ENCODE data around the gene MTCL1. TPM values are rescaled to one million over a fixed set of nuclear protein-coding genes. Genes with fewer than 3 reads are reported as not detected.
"Not testable (repeated sequence)": the region's sequence is repeated elsewhere in the genome, so short reads cannot be mapped to it uniquely, and the experiment has no call there.

Gene MTCL1
- total RNA-seq, 1 experiment from 2014 or later: 3.8 TPM

DNA sequence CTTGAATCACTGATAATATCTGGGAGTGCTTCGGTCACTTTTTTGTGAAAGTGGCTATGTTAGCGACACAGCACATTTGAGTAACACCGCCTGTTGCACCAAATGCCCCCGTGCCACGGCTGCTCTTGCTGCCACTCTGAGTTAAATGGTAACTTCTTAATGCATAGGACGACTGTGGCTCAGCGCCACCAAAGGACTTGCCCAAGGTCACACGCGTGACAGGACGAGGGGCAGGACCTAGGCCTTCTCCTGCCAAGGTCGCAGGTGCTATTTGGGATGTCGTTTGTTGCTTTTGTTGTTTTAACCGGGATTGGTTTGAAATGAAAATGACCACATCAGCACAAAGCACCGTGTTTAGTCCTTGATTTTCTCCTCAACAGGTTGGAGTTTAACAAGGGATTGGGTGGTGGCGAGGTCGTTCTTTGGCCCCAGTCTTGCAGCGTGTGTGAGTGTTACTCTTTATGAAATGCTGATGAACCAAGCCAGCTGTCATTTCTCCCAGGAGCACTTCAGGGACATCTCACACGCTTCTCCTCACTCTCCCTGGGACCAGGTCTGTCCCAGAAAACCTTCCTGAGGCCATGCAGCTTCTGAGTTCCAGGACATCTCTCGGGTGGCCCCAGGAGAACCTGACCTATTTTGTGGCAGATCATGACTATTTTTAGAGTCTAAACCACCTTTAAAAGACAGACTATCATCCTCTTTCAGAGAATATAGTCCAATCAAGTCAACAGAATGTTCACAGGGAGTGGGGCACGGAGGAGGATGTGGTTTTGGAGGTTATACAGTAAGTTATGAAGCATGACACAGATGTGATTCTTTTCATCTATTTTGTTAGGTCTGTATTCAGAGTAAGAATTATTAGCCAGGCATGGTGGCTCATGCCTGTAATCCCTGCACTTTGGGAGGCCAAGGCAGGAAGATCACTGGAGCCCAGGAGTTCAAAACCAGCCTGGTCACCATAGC is 49.9 kb downstream of the MTCL1 start:
- in situ Hi-C loops (cut with HindIII; ENCODE audit: low pct_unique_long_range_greater_than_20kb, low sequenced_read_pairs): no loop called here
- DNase-seq (ENCODE audit: low read depth, low spot score): no peak

DNA sequence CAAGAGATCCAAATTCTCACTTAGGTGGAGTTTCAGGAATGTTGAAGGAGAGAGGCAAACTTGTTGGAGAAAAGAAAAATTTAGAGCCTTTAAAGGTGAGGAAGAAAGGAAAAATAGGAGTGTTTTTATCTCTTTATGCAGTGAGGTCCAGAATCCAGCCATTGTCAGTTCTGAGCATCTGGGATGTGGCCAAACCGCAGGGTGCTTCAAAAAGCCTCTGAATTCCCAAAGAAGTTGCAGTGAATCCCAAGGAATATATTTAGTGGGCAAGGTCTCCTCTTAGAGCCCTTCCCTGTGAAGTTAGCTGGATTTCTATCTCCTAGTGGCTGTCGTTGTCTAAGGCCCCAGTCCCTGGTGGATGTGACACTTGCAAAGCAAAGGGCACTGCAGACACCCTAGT is 51.2 kb downstream of the MTCL1 start:
- in situ Hi-C loops (cut with HindIII; ENCODE audit: low pct_unique_long_range_greater_than_20kb, low sequenced_read_pairs): no loop called here
- DNase-seq (ENCODE audit: low read depth, low spot score): no peak

DNA sequence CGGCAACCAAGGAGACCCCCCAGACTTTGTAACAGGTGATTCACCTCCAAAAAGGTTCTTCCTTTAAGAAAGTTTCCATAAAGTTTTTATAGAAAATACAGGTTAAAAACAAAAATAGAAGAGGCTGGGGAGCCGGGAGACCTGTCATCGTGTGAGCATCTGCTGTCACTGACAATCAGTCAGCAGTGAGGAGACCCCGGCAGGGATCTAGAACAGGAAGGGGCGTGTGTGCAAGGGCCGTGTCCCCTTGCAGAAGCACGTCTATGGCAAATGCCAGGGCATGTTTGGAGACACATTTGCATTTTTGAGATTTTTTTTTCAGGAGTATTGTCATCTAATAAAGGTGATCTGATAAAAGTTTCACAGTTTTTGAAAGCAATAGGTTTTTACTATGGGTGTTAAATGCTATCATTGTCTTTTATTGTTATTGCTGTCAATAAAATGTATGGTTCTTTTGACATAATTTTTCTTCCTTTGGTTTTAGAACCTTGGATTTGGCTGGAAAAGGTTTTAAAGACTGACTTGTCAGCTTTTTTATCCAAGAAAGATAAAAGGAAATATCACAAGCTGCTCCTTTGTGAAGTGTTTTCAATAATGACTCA is 52.1 kb downstream of the MTCL1 start:
- in situ Hi-C loops (cut with HindIII; ENCODE audit: low pct_unique_long_range_greater_than_20kb, low sequenced_read_pairs): no loop called here

DNA sequence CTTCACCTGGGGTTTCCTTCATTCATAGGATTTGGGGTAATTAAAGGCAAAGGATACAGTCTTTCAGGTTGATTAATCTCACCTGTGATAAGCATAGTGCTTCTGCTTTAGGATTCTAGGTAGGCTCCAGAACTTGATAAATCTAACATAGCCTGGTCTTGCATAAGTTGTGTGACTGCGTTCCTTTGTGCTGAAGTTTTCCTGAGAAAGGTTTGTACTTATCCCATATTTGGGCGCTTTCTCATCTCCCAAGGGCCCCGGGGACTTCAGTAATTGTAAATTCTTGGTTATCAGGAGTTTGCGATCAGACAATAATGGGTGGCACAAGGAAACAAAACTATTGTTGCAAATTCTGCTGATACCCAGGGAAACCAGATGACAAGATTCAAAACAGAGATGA is 53.1 kb downstream of the MTCL1 start:
- DNase-seq (ENCODE audit: low read depth, low spot score): no peak
- in situ Hi-C loops (cut with HindIII; ENCODE audit: low pct_unique_long_range_greater_than_20kb, low sequenced_read_pairs): no loop called here

More for the DNA sequence above, 52.1 kb downstream of the MTCL1 start:
- DNase-seq (ENCODE audit: low read depth, low spot score): no peak

DNA sequence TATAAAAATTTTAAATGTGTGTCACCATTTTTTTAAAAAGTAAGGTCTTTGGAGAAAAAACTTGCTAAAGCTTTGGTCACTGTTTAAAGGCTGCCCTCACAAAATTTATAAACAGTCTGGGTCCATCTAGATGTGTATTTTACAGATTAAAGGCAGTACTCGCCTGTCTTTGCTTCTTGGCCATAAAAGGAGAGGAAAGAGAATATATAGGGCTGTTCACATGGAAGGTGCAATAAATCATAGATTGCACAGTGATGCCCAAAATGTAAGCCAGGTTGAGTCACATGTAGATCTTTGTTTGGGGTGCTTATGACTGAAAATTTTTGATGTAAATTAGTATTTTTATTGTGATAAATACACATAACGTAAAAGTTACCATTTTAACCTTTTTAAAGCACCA is 55.6 kb downstream of the MTCL1 start:
- no peak for DNase-seq (ENCODE audit: low read depth, low spot score)
- in situ Hi-C loops (cut with HindIII; ENCODE audit: low pct_unique_long_range_greater_than_20kb, low sequenced_read_pairs): no loop called here

DNA sequence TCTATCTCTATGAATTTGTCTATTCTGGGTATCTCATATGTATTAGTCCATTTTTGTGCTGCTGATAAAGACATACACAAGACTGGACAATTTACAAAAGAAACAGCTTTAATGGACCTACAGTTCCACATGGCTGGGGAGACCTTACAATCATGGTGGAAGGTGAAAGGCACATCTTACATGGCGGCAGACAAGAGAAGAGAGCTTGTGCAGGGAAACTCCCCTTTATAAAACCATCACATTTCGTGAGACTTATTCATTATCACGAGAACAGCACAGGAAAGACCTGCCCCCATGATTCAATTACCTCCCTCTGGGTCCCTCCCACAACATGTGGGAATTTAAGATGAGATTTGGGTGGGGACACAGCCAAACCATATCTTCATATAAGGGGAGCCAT is 56.2 kb downstream of the MTCL1 start:
- in situ Hi-C loops (cut with HindIII; ENCODE audit: low pct_unique_long_range_greater_than_20kb, low sequenced_read_pairs); DNase-seq (ENCODE audit: low read depth, low spot score): not testable (repeated sequence)

DNA sequence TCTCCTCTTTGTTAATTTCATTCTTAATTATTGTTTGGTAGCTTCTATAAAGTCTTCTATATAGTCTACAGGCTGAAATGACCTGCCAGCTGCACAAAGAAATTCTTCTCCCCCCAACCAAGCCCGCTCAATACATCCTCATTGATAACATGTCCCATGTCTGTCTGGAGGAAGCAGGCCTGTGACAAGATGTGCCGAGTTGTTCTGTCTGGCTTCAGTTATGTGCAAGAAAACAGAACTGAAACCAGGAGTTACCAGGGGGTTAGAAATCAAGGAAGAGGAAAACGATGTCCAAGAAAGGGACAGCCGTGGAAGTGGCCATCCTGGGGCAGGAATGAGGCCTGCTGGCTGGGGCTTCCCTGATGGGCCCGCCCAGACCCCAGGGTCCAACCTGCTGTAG is 57.6 kb downstream of the MTCL1 start:
- in situ Hi-C loops (cut with HindIII; ENCODE audit: low pct_unique_long_range_greater_than_20kb, low sequenced_read_pairs): no loop called here

DNA sequence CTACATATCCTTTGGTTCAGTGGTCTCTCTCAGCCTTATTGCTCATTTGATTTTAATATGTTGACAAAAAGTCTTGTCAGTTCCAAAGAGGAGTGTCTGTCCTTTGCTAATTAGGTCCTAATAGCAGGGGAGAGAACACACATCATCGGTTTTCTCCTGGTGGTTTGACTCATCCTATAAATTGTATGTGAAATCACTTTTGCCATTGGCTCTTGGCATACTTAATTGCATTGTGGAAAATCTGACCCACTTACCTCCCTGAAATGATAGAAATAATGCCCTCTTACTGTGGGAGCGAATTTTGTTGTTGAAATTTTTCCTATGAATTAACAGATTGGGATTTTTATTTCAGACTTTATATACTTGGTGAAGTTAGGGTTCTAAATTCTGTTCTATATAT is 58.3 kb downstream of the MTCL1 start:
- in situ Hi-C loops (cut with HindIII; ENCODE audit: low pct_unique_long_range_greater_than_20kb, low sequenced_read_pairs): no loop called here
- DNase-seq (ENCODE audit: low read depth, low spot score): no peak

More for the DNA sequence above, 57.6 kb downstream of the MTCL1 start:
- no peak for DNase-seq (ENCODE audit: low read depth, low spot score)

DNA sequence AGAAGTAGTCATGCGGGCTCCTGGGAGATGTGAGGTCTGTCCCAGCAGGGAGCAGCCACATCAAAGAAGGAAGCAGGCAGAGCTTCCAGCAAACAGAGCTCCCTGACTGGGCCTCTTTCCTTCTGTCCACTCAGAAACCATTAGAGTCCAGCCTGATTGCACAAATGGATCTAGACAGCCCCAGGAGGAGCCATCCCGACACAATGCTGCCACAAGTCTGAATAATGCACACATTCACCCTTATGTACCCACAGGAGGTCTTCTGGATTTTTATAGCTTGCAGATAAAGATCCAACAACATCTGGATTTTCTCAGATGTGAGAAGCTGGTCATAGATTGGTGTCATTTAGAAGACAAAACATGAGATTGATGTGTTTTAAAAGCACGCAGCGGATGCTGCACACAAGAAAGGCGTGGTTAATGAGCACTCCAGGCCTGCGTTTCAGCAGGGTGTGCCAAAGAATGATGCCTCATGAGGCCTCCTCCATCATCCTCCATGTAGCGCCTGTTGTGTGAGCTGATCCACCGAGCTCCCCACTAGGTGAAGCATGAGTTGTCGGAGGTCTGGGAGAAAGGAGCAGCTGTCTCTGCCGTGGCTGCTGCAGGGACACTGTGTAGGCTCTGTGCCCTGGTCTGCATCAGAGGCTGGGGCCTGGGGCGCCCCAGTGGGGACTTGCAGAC is 60.6 kb downstream of the MTCL1 start:
- in situ Hi-C loops (cut with HindIII; ENCODE audit: low pct_unique_long_range_greater_than_20kb, low sequenced_read_pairs): no loop called here
- no peak for DNase-seq (ENCODE audit: low read depth, low spot score)

DNA sequence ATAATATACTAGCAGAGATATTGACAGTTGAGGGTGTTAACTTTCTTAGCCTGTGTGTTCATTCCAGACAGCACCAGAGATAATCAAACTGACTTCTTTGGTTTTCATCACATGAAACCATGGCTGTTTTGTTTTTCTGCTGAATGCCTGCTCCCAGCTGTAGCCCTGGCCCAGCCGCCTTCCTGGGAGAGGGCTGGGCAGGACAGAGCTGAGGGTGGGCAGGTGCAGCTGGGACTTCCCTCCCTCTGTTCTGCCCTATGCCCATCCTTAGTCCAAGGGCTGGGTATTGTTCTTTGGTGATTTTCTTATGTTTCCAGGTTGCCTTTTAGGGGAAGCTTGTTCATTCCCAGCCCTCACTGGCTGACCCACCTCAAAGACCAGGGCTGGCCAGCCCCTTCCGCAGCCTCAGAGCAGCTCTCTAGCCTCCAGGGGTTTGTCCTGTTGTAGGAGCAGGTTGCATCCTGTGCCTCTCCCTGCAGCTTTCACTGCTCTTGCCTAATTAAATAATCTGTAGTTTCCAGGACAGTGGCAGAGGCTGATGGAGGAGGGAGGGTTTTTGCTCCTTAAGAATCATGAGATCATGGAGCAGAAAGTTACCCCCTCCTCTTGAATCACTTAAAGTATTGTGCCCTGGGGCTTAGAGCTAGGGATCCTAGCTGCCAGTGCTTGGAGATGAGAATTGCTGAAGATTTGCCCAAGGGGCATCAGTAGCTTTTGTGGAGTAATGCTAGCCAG is 61.4 kb downstream of the MTCL1 start:
- no peak for DNase-seq (ENCODE audit: low read depth, low spot score)
- in situ Hi-C loops (cut with HindIII; ENCODE audit: low pct_unique_long_range_greater_than_20kb, low sequenced_read_pairs): no loop called here

DNA sequence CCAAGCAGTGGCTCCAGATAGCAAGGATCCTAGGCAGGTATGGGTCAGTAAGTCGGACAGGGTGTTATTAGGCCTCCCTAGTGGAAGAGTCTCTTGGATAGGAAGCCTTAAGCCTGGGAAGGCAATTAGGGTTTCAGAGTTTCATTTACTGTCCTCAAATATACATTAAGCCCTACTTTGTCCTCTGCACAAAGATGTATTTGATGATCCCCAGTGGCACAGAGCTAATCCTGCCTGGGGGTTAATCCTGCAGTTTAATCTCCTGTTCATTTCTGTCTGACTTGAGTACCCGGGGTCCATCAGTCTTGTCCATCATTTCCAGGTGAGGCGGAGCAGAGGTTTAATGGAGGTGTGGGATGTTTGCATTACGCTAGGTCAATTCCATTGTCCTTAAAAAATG is 62.0 kb downstream of the MTCL1 start:
- no peak for DNase-seq (ENCODE audit: low read depth, low spot score)
- in situ Hi-C loops (cut with HindIII; ENCODE audit: low pct_unique_long_range_greater_than_20kb, low sequenced_read_pairs): no loop called here

DNA sequence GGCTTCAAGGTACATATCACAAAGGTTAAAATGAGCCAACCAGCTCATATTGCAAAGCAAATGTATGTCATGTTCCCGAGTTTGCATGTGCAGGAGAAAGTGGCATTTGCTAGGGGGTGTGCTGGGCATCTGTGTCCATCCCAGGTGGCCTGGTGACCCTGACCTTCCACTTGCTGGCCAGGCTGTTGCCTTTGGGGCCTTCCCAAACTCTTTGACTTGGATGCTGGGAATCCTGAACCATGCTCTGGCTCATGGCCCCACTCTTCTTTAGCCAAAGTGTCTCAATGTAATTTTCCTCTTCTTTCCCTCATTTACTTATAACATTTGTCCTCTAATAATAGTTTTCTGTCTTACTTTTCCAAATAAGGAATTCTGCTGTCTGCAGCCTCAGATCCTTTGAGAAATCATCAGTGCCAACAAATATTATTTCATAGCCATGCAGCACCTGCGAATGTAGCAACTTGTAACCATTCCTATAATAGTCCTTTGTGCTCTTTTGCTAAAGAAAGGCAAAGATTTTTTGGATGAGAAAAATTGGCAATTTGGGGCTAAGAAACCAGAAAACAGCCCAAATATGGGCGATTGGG is 64.2 kb downstream of the MTCL1 start:
- in situ Hi-C loops (cut with HindIII; ENCODE audit: low pct_unique_long_range_greater_than_20kb, low sequenced_read_pairs): no loop called here
- DNase-seq (ENCODE audit: low read depth, low spot score): no peak

DNA sequence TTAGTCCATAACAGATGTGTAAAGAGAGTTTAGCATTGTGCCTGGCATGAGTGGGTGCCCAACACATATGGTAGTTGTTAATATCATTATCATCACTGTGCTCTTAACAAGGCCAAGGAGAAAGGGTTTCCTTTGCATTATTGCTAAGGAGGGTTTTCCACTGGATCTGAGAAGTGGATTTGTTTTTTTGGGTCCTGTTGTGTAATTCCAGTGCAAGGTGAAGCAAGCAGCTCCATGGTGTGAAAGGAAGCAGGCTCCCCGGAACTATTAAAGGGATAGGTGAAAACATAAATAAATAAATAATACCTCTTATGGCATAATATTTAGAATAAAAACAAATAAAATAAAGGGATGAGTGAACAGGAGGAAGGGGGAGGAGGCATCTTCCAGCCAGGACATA is 65.3 kb downstream of the MTCL1 start:
- no peak for DNase-seq (ENCODE audit: low read depth, low spot score)
- in situ Hi-C loops (cut with HindIII; ENCODE audit: low pct_unique_long_range_greater_than_20kb, low sequenced_read_pairs): no loop called here

DNA sequence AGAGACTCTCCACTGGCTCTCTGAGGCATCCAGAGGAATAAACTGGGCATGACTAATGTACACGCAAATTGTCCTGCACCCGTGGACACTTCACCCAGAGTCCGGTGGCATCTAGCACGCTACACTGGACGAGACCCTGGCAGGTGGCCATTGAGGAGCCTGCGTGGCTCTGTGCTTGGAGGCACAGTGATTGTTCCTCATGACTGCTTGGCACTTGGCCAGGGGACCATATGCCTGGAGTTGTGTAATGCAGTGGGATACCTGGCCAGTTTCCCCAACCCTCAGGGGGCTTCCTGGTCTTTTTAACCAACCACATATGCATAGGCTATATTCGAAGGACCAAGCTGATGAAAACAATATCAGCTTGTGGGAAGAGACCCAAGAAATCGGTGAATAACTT is 66.6 kb downstream of the MTCL1 start:
- in situ Hi-C loops (cut with HindIII; ENCODE audit: low pct_unique_long_range_greater_than_20kb, low sequenced_read_pairs): no loop called here
- peak; percentile 7 for DNase-seq (ENCODE audit: low read depth, low spot score)

DNA sequence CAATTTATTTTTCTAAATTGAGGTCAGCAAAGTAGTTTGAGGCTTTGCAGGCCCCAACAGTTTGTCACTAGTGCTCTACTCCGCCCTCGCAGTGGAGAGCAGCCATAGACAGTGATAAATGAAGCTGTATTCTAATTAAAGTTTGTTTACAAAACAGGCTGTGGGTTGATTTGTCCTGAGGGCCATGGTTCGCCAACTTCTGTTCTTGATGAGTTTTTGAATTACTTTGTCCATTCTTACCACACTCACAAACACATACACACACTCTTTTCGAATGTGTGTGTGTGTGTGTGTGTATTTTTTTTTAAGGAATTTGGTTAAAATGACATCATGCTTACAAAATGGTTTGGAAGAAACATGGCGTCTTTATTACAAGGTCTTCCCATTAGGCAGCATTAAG is 68.6 kb downstream of the MTCL1 start:
- DNase-seq (ENCODE audit: low read depth, low spot score): no peak
- in situ Hi-C loops (cut with HindIII; ENCODE audit: low pct_unique_long_range_greater_than_20kb, low sequenced_read_pairs): no loop called here

DNA sequence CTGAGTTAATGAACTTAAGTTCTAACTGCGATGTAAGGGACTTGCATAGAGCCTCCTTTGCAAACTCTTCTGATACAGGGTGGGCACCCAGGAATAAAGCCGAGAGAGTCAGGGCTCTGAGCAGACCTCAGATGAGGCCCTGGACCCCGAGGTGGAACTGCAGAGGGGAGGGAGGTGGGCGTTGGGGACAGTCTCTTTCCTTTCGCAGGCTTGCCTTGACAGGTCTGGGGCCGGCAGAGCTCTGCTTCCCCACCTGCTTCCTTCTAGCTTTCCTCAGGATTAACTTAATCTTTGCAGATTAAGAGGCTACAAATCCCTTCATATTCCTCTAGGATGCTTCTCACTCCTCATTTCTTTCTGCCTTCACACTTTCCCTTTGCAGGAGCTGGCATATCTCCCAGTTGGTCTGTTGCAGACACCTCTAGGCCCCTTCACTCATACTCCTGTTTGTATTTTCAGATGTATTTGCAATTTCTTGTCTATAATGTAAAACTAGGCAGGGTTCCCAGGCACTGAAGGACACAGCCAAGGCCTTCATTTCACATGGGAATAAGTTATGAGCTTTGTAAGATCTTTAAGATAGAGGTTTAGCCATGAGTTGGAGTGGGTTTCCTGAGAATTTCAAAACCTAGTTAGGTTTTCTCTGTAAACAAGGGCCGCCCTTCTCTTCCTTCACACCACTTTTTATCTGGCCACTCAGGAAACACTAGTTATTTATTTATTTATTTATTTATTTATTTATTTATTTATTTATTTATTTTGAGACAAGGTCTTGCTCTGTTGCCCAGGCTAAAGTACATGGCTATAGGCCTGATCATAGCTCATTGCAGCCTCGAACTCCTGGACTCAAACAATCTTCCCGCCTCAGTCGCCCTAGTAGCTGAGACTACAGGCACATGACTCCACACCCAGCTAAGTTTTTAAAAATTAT is 70.9 kb downstream of the MTCL1 start:
- no peak for DNase-seq (ENCODE audit: low read depth, low spot score)
- in situ Hi-C loops (cut with HindIII; ENCODE audit: low pct_unique_long_range_greater_than_20kb, low sequenced_read_pairs): no loop called here

DNA sequence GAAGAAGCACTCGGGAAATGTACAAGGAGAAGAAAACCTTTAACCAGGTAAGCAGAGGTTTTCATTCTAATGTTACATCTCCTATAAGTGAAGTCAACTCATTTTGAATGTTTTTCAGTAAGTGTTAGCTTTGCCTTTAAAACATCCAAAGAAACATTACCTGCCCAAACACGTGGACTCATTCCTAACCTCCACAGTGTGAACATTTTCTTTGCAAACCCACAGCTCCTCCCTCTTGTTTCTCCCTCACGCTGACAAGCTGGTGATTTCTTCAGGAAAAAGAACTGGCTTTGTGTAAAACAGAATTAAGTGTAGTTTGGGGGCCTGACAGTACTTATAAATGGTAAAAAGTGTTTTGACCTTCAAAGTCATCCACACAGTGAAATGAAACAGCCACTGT is 72.5 kb downstream of the MTCL1 start:
- in situ Hi-C loops (cut with HindIII; ENCODE audit: low pct_unique_long_range_greater_than_20kb, low sequenced_read_pairs): no loop called here
- DNase-seq (ENCODE audit: low read depth, low spot score): no peak

Measured in SK-MEL-5 (cell line).